Adipocyte (in vitro differentiated cells): ENCODE results near the gene NTRK2.

ENCODE experiments used
- DNase-seq: peaks from one replicate; pipeline ENCODE4 v3.0.0-alpha.2; 2015; ENCODE audit warnings: low read depth
- H3K27me3 ChIP-seq: replicated peaks from 2 replicates; pipeline ENCODE4 v1.7.0; 2013; ENCODE audit warnings: mild to moderate bottlenecking, low read length, moderate library complexity; ENCODE audit not compliant: control insufficient read depth, insufficient read depth
- H3K36me3 ChIP-seq: 2 replicates; pipeline ENCODE4 v1.7.0; 2013; ENCODE audit warnings: low read length, mild to moderate bottlenecking, moderate library complexity; ENCODE audit not compliant: control insufficient read depth, insufficient read depth, severe bottlenecking
- H3K4me1 ChIP-seq: 2 replicates; pipeline ENCODE4 v1.7.0; 2013; ENCODE audit warnings: mild to moderate bottlenecking, low read length, moderate library complexity; ENCODE audit not compliant: control insufficient read depth, insufficient read depth
- H3K4me3 ChIP-seq: 2 replicates; pipeline ENCODE4 v1.7.0; 2013; ENCODE audit warnings: mild to moderate bottlenecking, low read length, moderate library complexity
- H3K9ac ChIP-seq: 2 replicates; pipeline ENCODE4 v1.7.0; 2013; ENCODE audit warnings: mild to moderate bottlenecking, low read length, moderate library complexity
- H3K9me3 ChIP-seq: 2 replicates; pipeline ENCODE4 v1.7.0; 2013; ENCODE audit warnings: mild to moderate bottlenecking, low read length, moderate library complexity; ENCODE audit not compliant: control insufficient read depth

Gene NTRK2

GRCh38 chr9:84759300-84759750, 89.8 kb downstream of the NTRK2 start:
- Histone ChIP-seq H3K9me3 (no peaks in the 10 kb centered on the region), H3K36me3 (no peaks in the 10 kb centered on the region), H3K4me3 (no peak overlapping the region), H3K9ac (no peak overlapping the region), H3K27me3 (no peaks in the 10 kb centered on the region), H3K4me1 (peaks cover 19% of the 10 kb centered on the region)
- no peak for DNase-seq

- Histone ChIP-seq H3K36me3 (no peaks in the 10 kb centered on the region), H3K4me1 (peaks cover 15% of the 10 kb centered on the region), H3K27me3 (no peaks in the 10 kb centered on the region), H3K4me3 (no peak overlapping the region), H3K9ac (no peak overlapping the region), H3K9me3 (no peaks in the 10 kb centered on the region)
- no peak for DNase-seq
These were observed 90.3 kb downstream of the NTRK2 start for GRCh38 chr9:84759804-84760203.

- Histone ChIP-seq H3K4me3 (no peak overlapping the region), H3K27me3 (no peaks in the 10 kb centered on the region), H3K36me3 (no peaks in the 10 kb centered on the region), H3K9ac (no peak overlapping the region), H3K9me3 (no peaks in the 10 kb centered on the region), H3K4me1 (peaks cover 1% of the 10 kb centered on the region)
- no peak for DNase-seq
These were observed 91.7 kb downstream of the NTRK2 start for GRCh38 chr9:84761137-84761808.

GRCh38 chr9:84772511-84772910, 103.0 kb downstream of the NTRK2 start:
- Histone ChIP-seq H3K4me3 (no peak overlapping the region), H3K9me3 (no peaks in the 10 kb centered on the region), H3K4me1 (peaks cover 12% of the 10 kb centered on the region), H3K9ac (no peak overlapping the region), H3K27me3 (no peaks in the 10 kb centered on the region), H3K36me3 (no peaks in the 10 kb centered on the region)
- DNase-seq = no peak

- H3K4me1 ChIP-seq = peaks cover 12% of the 10 kb centered on the region
These were observed 103.5 kb downstream of the NTRK2 start for GRCh38 chr9:84773022-84773421.

GRCh38 chr9:84775056-84775643, 105.6 kb downstream of the NTRK2 start:
- DNase-seq = no peak
- H3K27me3 ChIP-seq = no peaks in the 10 kb centered on the region

More at GRCh38 chr9:84773022-84773421, 103.5 kb downstream of the NTRK2 start:
- DNase-seq = no peak
- Histone ChIP-seq H3K9me3 (no peaks in the 10 kb centered on the region), H3K4me3 (no peak overlapping the region), H3K27me3 (no peaks in the 10 kb centered on the region), H3K36me3 (no peaks in the 10 kb centered on the region), H3K9ac (no peak overlapping the region)

GRCh38 chr9:84778570-84778969, 109.0 kb downstream of the NTRK2 start:
- Histone ChIP-seq H3K9ac (no peak overlapping the region), H3K4me3 (no peak overlapping the region), H3K9me3 (no peaks in the 10 kb centered on the region), H3K4me1 (peaks cover 7% of the 10 kb centered on the region), H3K36me3 (no peaks in the 10 kb centered on the region), H3K27me3 (no peaks in the 10 kb centered on the region)
- no peak for DNase-seq

More at GRCh38 chr9:84775056-84775643, 105.6 kb downstream of the NTRK2 start:
- H3K36me3 ChIP-seq = no peaks in the 10 kb centered on the region
- no peak overlapping the region for H3K4me3 ChIP-seq
- no peak overlapping the region for H3K9ac ChIP-seq
- no peaks in the 10 kb centered on the region for H3K9me3 ChIP-seq
- H3K4me1 ChIP-seq = peaks cover 11% of the 10 kb centered on the region

GRCh38 chr9:84779883-84780282, 110.4 kb downstream of the NTRK2 start:
- Histone ChIP-seq H3K4me3 (no peak overlapping the region), H3K27me3 (no peaks in the 10 kb centered on the region), H3K9me3 (no peaks in the 10 kb centered on the region), H3K36me3 (no peaks in the 10 kb centered on the region), H3K4me1 (peaks cover 7% of the 10 kb centered on the region), H3K9ac (no peak overlapping the region)
- DNase-seq = no peak

- no peak for DNase-seq
These were observed 110.9 kb downstream of the NTRK2 start for GRCh38 chr9:84780385-84780784.

GRCh38 chr9:84781458-84781857, 111.9 kb downstream of the NTRK2 start:
- Histone ChIP-seq H3K36me3 (no peaks in the 10 kb centered on the region), H3K4me3 (no peak overlapping the region), H3K4me1 (peaks cover 7% of the 10 kb centered on the region), H3K9me3 (no peaks in the 10 kb centered on the region), H3K27me3 (peaks cover 4% of the 10 kb centered on the region), H3K9ac (no peak overlapping the region)
- peak; percentile 2 for DNase-seq

More at GRCh38 chr9:84780385-84780784, 110.9 kb downstream of the NTRK2 start:
- Histone ChIP-seq H3K4me3 (no peak overlapping the region), H3K4me1 (peaks cover 7% of the 10 kb centered on the region), H3K27me3 (no peaks in the 10 kb centered on the region), H3K36me3 (no peaks in the 10 kb centered on the region), H3K9ac (no peak overlapping the region), H3K9me3 (no peaks in the 10 kb centered on the region)

- Histone ChIP-seq H3K4me1 (peaks cover 7% of the 10 kb centered on the region), H3K9me3 (no peaks in the 10 kb centered on the region), H3K9ac (peak overlapping the region; percentile 30), H3K36me3 (no peaks in the 10 kb centered on the region), H3K4me3 (peak overlapping the region; percentile 60), H3K27me3 (peaks cover 4% of the 10 kb centered on the region)
- DNase-seq = no peak
These were observed 112.7 kb downstream of the NTRK2 start for GRCh38 chr9:84781931-84782866.
